ENCODE results near the gene BLTP1. TPM values are rescaled to one million over a fixed set of nuclear protein-coding genes. Genes with fewer than 3 reads are reported as not detected.

BLTP1 gene, protein sequence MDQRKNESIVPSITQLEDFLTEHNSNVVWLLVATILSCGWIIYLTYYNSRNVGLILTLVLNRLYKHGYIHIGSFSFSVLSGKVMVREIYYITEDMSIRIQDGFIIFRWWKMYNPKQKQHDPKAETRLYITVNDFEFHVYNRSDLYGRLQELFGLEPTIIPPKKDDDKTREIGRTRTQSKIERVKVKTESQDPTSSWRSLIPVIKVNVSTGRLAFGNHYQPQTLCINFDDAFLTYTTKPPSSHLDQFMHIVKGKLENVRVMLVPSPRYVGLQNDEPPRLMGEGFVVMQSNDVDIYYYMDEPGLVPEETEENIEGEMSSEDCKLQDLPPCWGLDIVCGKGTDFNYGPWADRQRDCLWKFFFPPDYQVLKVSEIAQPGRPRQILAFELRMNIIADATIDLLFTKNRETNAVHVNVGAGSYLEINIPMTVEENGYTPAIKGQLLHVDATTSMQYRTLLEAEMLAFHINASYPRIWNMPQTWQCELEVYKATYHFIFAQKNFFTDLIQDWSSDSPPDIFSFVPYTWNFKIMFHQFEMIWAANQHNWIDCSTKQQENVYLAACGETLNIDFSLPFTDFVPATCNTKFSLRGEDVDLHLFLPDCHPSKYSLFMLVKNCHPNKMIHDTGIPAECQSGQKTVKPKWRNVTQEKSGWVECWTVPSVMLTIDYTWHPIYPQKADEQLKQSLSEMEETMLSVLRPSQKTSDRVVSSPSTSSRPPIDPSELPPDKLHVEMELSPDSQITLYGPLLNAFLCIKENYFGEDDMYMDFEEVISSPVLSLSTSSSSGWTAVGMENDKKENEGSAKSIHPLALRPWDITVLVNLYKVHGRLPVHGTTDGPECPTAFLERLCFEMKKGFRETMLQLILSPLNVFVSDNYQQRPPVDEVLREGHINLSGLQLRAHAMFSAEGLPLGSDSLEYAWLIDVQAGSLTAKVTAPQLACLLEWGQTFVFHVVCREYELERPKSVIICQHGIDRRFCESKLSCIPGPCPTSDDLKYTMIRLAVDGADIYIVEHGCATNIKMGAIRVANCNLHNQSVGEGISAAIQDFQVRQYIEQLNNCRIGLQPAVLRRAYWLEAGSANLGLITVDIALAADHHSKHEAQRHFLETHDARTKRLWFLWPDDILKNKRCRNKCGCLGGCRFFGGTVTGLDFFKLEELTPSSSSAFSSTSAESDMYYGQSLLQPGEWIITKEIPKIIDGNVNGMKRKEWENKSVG (N-terminal part only)
- 46.1 and 99.1 TPM in 2 replicates for total RNA-seq

DNA sequence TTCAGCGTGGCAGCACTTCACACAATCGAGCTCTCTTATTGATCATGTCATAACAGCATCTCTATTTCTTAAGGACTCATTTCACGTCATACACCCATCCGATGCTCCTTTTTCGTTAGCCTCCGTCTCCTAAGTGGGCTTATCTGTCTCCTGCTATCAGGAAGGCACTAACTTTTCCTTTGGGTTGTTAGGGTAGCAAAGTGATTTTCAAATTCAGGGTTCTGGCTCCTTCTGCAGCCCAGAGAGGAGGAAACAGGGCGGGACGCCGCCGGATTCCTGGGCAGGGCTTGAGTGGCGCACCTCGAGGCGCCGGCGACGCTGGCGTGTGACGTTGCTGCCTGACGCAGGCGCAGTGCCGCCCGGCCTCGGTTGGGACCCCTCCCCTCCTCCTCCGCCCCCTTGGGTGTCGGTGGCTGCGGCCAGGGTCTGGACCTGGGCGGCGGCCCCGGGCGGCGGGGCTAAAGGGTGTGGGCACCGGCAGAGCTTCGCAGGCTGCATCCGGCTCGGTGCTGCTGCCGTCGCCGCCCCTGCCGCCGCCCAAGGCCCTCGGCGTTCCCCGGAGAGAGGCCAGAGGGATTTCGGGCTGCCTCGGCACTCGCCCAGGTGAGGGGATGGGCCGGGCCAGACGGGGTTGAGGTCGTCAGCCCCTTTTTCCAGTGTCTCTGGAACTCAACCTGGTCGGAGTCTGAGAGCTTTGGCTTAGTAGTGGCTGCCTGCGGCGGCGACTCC is at the start of gene BLTP1:
TSS of gene BLTP1 (plus strand) at position 350 of the 729 bp plus-strand sequence. CDS start 18,317 bp downstream, outside the sequence.

Other genes with a start within 250 kb of the BLTP1 start
- under 0.01 TPM in 1 of 2 replicates, not detected in the other for gene TRPC3, start 200.3 kb upstream of the BLTP1 start, total RNA-seq
- not detected in 2 replicates for gene ADAD1, start 226.7 kb downstream of the BLTP1 start, total RNA-seq

Data from bladder microvascular endothelial cell (primary cell).